HepG2 (cell line): Measurements from ENCODE around the gene NRN1L. TPM values are rescaled to one million over a fixed set of nuclear protein-coding genes. Genes with fewer than 3 reads are reported as not detected.

Source experiments
- AHR ChIP-seq: IDR thresholded peaks from 2 replicates; pipeline ENCODE4 v1.6.1; 2018; ENCODE audit warnings: missing genetic modification reagents, missing compliant biosample characterization
- ATF6 ChIP-seq: sonication (generic); formaldehyde crosslinking; conservative IDR thresholded peaks from 2 replicates; pipeline ENCODE4 v1.4.0; 2020; ENCODE audit warnings: missing genetic modification reagents
- DDIT3 ChIP-seq: sonication (generic); formaldehyde crosslinking; IDR thresholded peaks from 2 replicates; pipeline ENCODE4 v1.4.0; 2020; ENCODE audit warnings: mild to moderate bottlenecking, missing genetic modification reagents
- ESRRA ChIP-seq: sonication (generic); formaldehyde crosslinking; IDR thresholded peaks from 2 replicates; pipeline ENCODE4 v1.5.1; 2020; ENCODE audit warnings: mild to moderate bottlenecking, low read depth, missing genetic modification reagents
- ETV6 ChIP-seq: sonication (generic); formaldehyde crosslinking; conservative IDR thresholded peaks from 2 replicates; pipeline ENCODE4 v1.4.0; 2020; ENCODE audit warnings: missing genetic modification reagents
- HINFP ChIP-seq: sonication (generic); formaldehyde crosslinking; IDR thresholded peaks from 2 replicates; pipeline ENCODE4 v1.4.0; 2020; ENCODE audit warnings: low read depth, mild to moderate bottlenecking, missing genetic modification reagents
- NR0B2 ChIP-seq: sonication (generic); formaldehyde crosslinking; IDR thresholded peaks from 2 replicates; pipeline ENCODE4 v1.4.0; 2020; ENCODE audit warnings: mild to moderate bottlenecking, missing genetic modification reagents
- SIN3A ChIP-seq: IDR thresholded peaks from 2 replicates; pipeline ENCODE4 v1.6.1; 2011; ENCODE audit warnings: low read depth, mild to moderate bottlenecking, control low read depth, low read length, borderline replicate concordance
- ZNF142 ChIP-seq: sonication (generic); formaldehyde crosslinking; IDR thresholded peaks from 2 replicates; pipeline ENCODE4 v1.4.0; 2020; ENCODE audit warnings: missing genetic modification reagents
- ZNF225 ChIP-seq: sonication (generic); formaldehyde crosslinking; IDR thresholded peaks from 2 replicates; pipeline ENCODE4 v1.4.0; 2020; ENCODE audit warnings: mild to moderate bottlenecking, missing genetic modification reagents
- ZNF282 ChIP-seq: fragments of 450-650 bp; IDR thresholded peaks from 2 replicates; pipeline ENCODE4 v1.6.1; 2018; ENCODE audit not compliant: partially characterized antibody
- ZNF33B ChIP-seq: sonication (generic); formaldehyde crosslinking; IDR thresholded peaks from 2 replicates; pipeline ENCODE4 v1.5.1; 2020; ENCODE audit warnings: mild to moderate bottlenecking, missing genetic modification reagents
- ZNF512 ChIP-seq: sonication (generic); formaldehyde crosslinking; IDR thresholded peaks from 2 replicates; pipeline ENCODE4 v1.4.0; 2020; ENCODE audit warnings: mild to moderate bottlenecking, missing genetic modification reagents
- ZNF616 ChIP-seq: sonication (generic); formaldehyde crosslinking; IDR thresholded peaks from 2 replicates; pipeline ENCODE4 v1.5.0; 2020; ENCODE audit warnings: low read depth, mild to moderate bottlenecking, missing genetic modification reagents
- ZNF790 ChIP-seq: sonication (generic); formaldehyde crosslinking; IDR thresholded peaks from 2 replicates; pipeline ENCODE4 v1.8.0; 2022; ENCODE audit warnings: missing genetic modification reagents, mild to moderate bottlenecking, borderline replicate concordance
- ZZZ3 ChIP-seq: sonication (generic); formaldehyde crosslinking; IDR thresholded peaks from 2 replicates; pipeline ENCODE4 v1.4.0; 2020; ENCODE audit warnings: missing genetic modification reagents, mild to moderate bottlenecking, borderline replicate concordance
- polyA plus RNA-seq, 8 experiments: library from polyadenylated mRNA; depleted of rRNA in 3 of 8; stranded (reverse) in 7 of 8; unstranded in 1 of 8; fragments of >200 nt; fragmentation: Illumina TruSeq in 4 of 8; extraction: Trizol in 4 of 8; gene quantifications; 2 replicates each; pipeline versions ENCODE4 v1.2.1 to v1.2.3, GENCODE V29; 2011 to 2016; ENCODE audit warnings: low read depth in 4 of 8, missing spikeins in 1 of 8, mixed read lengths in 1 of 8; ENCODE audit not compliant: insufficient read depth in 1 of 8
- total RNA-seq, 5 experiments: library from RNA; depleted of rRNA; stranded (reverse); fragments of >200 nt; fragmentation: Illumina TruSeq; extraction: Trizol; gene quantifications; 2 replicates each; pipeline ENCODE4 v1.2.3, GENCODE V29; 2016; ENCODE audit warnings: low read depth in 1 of 5

NRN1L gene
- total and polyA plus RNA-seq, 2 of the 13 experiments (the other 11 are each of a cell fraction or from before 2014, with no cell fraction given), result 0.53 to 1.2 TPM

- TF ChIP-seq ZNF142 (CRISPR knock-in tag), result peak; percentile 94
- TF ChIP-seq ZNF790 (CRISPR knock-in tag), result 0 out of 2 replicates have a peak, but pooled peaks have one; percentile 27
- TF ChIP-seq NR0B2 (CRISPR knock-in tag), result no peak; the same call in 1 of the 2 replicates
- 0 out of 2 replicates have a peak, but pooled peaks have one; percentile 26 for TF ChIP-seq ZNF512 (CRISPR knock-in tag)
- TF ChIP-seq ZNF282, result no peak
- TF ChIP-seq ZZZ3 (CRISPR knock-in tag), result no peak
- no peak for TF ChIP-seq DDIT3 (CRISPR knock-in tag)
- TF ChIP-seq SIN3A, result peak; percentile 93
- TF ChIP-seq ATF6 (CRISPR knock-in tag), result peak; percentile 69; the same call in 1 of the 2 replicates
- TF ChIP-seq HINFP (CRISPR knock-in tag), result no peak; the same call in 1 of the 2 replicates
- no peak for TF ChIP-seq ESRRA (CRISPR knock-in tag)
- TF ChIP-seq ZNF225 (CRISPR knock-in tag), result 0 out of 2 replicates have a peak, but pooled peaks have one; percentile 36
- 0 out of 2 replicates have a peak, but pooled peaks have one; percentile 38 for TF ChIP-seq AHR (CRISPR knock-in tag)
- peak; percentile 61 for TF ChIP-seq ZNF616
- peak; percentile 92 for TF ChIP-seq ZNF33B
- TF ChIP-seq ETV6 (CRISPR knock-in tag), result peak; percentile 67; the same call in 1 of the 2 replicates
Measured at GRCh38 chr16:67872631-67873434, 11.9 kb upstream of the NRN1L start, which contains the start of gene EDC4 (continued).
